Gastroesophageal sphincter (tissue), 4 donors: ENCODE results near the gene ARHGEF26. TPM values are rescaled to one million over a fixed set of nuclear protein-coding genes. Genes with fewer than 3 reads are reported as not detected.

ENCODE experiments used
- ATAC-seq: fragments of 150-250 bp; one replicate; pipeline ENCODE4 v1.9.1; 2016; ENCODE audit warnings: mild to moderate bottlenecking, moderate library complexity
- H3K27ac ChIP-seq, 4 donors: fragments of 200-600 bp; sonication (generic) in 3 of 4; 1 replicate in 3 of 4; 2 replicates in 1 of 4; pipeline ENCODE4 v1.5.1; 2016 to 2019
- H3K27me3 ChIP-seq: fragments of 200-600 bp; sonication (generic); one replicate; pipeline ENCODE4 v1.5.1; 2019
- H3K36me3 ChIP-seq, 2 donors: fragments of 200-600 bp; sonication (generic); one replicate each; pipeline ENCODE4 v1.5.1; 2019; ENCODE audit warnings: control low read depth in 1 of 2
- H3K4me1 ChIP-seq, 3 donors: fragments of 200-600 bp; sonication (generic); 1 replicate in 2 of 3; 2 replicates in 1 of 3; pipeline ENCODE4 v1.5.1; 2016 to 2019; ENCODE audit warnings: control low read depth in 2 of 3
- H3K4me3 ChIP-seq, 2 donors: fragments of 200-600 bp; sonication (generic); one replicate each; pipeline ENCODE4 v1.5.1; 2019; ENCODE audit warnings: mild to moderate bottlenecking in 1 of 2, moderate library complexity in 1 of 2
- H3K9me3 ChIP-seq, 3 donors: fragments of 200-600 bp; sonication (generic); one replicate each; pipeline ENCODE4 v1.5.1; 2017 to 2019; ENCODE audit warnings: control low read depth in 2 of 3
- CTCF ChIP-seq, 4 experiments: fragments of 200-600 bp in 2 of 4; fragments of 450-650 bp in 2 of 4; sonication (generic) in 1 of 4; IDR thresholded peaks; one replicate each; pipeline ENCODE4 v1.5.1; 2017 to 2019; ENCODE audit warnings: antibody characterized with exemption in 4 of 4, mild to moderate bottlenecking in 2 of 4, moderate library complexity in 2 of 4
- EP300 ChIP-seq: sonication (generic); formaldehyde crosslinking; IDR thresholded peaks from one replicate; pipeline ENCODE4 v1.6.1; 2017; ENCODE audit warnings: antibody characterized with exemption, mild to moderate bottlenecking
- POLR2A ChIP-seq, 2 donors: fragments of 450-650 bp; IDR thresholded peaks; one replicate each; pipeline ENCODE4 v1.6.1; 2017; ENCODE audit warnings: antibody characterized with exemption in 2 of 2, mild to moderate bottlenecking in 2 of 2, moderate library complexity in 1 of 2
- POLR2AphosphoS5 ChIP-seq: sonication (generic); formaldehyde crosslinking; IDR thresholded peaks from one replicate; pipeline ENCODE4 v1.6.1; 2017; ENCODE audit warnings: antibody characterized with exemption
- WGBS, 2 donors: methylation state at CpG; one replicate each; pipeline ENCODE4 v1.1.5; 2018; ENCODE audit warnings: low coverage in 1 of 2; 5-methylcytosine and 5-hydroxymethylcytosine counted together
- total RNA-seq, 4 donors: library from RNA; depleted of rRNA; stranded (reverse); fragments of >200 nt; gene quantifications; one replicate each; pipeline ENCODE4 v1.1.0, GENCODE V29; 2016

Gene ARHGEF26, protein sequence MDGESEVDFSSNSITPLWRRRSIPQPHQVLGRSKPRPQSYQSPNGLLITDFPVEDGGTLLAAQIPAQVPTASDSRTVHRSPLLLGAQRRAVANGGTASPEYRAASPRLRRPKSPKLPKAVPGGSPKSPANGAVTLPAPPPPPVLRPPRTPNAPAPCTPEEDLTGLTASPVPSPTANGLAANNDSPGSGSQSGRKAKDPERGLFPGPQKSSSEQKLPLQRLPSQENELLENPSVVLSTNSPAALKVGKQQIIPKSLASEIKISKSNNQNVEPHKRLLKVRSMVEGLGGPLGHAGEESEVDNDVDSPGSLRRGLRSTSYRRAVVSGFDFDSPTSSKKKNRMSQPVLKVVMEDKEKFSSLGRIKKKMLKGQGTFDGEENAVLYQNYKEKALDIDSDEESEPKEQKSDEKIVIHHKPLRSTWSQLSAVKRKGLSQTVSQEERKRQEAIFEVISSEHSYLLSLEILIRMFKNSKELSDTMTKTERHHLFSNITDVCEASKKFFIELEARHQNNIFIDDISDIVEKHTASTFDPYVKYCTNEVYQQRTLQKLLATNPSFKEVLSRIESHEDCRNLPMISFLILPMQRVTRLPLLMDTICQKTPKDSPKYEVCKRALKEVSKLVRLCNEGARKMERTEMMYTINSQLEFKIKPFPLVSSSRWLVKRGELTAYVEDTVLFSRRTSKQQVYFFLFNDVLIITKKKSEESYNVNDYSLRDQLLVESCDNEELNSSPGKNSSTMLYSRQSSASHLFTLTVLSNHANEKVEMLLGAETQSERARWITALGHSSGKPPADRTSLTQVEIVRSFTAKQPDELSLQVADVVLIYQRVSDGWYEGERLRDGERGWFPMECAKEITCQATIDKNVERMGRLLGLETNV
- 100 to 1,000 TPM in 3 of 4 donors, 10 to 100 TPM in 1; 79.3 to 154 (median 133) TPM for total RNA-seq

DNA sequence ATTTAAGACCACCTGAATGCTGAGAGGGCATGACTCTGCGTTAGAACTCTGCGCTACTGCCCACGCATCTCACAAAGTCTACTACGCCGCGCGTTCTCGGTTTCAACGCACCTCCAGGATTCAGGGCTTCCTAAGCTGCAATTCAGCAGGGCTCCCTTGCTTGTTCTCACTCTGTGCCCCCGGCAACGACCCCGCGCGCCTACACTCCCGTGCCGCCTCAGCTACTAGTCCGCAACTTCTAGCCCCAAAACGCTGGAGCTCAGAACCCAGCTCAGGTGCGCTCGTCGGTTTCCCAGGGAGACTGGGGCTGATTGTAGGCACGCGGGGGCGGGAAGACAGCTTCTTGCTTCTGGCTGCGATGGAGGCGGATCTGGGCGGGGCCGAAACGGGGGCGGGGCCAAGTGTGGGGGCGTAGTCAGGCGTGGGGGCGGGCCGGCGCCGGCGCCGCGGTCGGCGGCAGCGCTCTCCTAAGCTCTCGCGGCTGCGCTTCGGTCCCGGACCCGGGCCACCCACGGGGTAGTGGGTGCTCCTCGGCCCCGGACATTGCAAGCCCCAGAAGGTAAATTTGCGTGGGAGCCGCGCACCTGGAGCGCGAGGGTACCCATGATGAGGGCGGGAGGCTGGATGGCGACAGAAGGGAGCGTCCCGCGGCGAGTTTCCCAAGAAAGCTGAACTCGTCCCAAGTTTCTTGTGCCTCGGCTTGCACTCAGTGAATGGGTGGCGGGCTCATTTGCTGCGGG is at the start of gene ARHGEF26:
Gene ARHGEF26, plus strand, starts transcription at position 430 of the 740 bp plus-strand sequence. CDS start 603 bp downstream, outside the sequence.
- no peaks in the 10 kb centered on the region for H3K9me3 ChIP-seq
- WGBS, 2 donors, result 1% methylated on average over 15 of the region's 66 CpGs; no CpG with 5 or more reads in 1 of the 2 donors
- ATAC-seq, result peak; percentile 93
- no peaks in the 10 kb centered on the region for H3K27me3 ChIP-seq
- peak within 1 kb of the TSS; percentile 85 to 89 for H3K4me3 ChIP-seq
- no peaks in the 10 kb centered on the region for H3K36me3 ChIP-seq
- peak; percentile 46 for TF ChIP-seq POLR2AphosphoS5
- no peak for TF ChIP-seq EP300
- TF ChIP-seq POLR2A (IDR thresholded peaks at IDR 0.05), result peak; percentile 63 to 64
- TF ChIP-seq CTCF (IDR thresholded peaks at IDR 0.05), result no peak
- H3K4me1 ChIP-seq, result peaks cover 0 to 33% (median 4%) of the 10 kb centered on the region in 3 donors
- peak within 1 kb of the TSS; percentile 77 to 89 (median 83) for H3K27ac ChIP-seq

- no peak for TF ChIP-seq POLR2AphosphoS5
- no peak for TF ChIP-seq EP300
- no peak for TF ChIP-seq CTCF (IDR thresholded peaks at IDR 0.05)
- TF ChIP-seq POLR2A (IDR thresholded peaks at IDR 0.05), result no peak
- WGBS, 2 donors, result 92 to 100% methylated on average over 2 of the region's 2 CpGs
- no peak for ATAC-seq
- no peaks in the 10 kb centered on the region for H3K4me1 ChIP-seq
- no peak overlapping the region for H3K27ac ChIP-seq
- H3K27me3 ChIP-seq, result no peaks in the 10 kb centered on the region
- no peaks in the 10 kb centered on the region for H3K9me3 ChIP-seq
- no peak overlapping the region for H3K4me3 ChIP-seq
- no peaks in the 10 kb centered on the region for H3K36me3 ChIP-seq
These were observed 46.2 kb upstream of the ARHGEF26 start for GRCh38 chr3:154074966-154075365.

DNA sequence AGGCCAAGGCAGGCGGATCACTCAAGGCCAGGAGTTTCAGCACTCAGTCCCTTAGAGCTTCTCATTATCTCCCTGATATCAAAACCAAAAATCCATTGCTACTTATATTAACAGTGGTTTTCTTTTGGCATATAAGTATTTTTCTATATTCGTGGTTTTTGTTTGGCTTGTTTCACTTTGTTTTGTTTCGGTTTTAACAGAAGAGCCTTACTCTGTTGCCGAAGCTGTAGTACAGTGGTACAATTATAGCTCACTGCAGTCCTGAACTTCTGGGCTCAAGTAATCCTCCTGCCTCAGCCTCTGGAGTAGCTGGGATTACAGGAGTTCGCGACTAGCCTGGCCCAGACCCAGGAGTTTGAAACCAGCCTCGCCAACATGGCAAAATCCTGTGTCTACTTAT is 42.5 kb upstream of the ARHGEF26 start:
- H3K9me3 ChIP-seq, result peaks cover 0 to 9% (median 0%) of the 10 kb centered on the region in 3 donors
- H3K27ac ChIP-seq, result no peak overlapping the region
- no peak overlapping the region for H3K4me3 ChIP-seq
- H3K4me1 ChIP-seq, result no peaks in the 10 kb centered on the region
- no peak for TF ChIP-seq POLR2AphosphoS5
- no peak for TF ChIP-seq POLR2A (IDR thresholded peaks at IDR 0.05)
- no peak for TF ChIP-seq CTCF (IDR thresholded peaks at IDR 0.05)
- TF ChIP-seq EP300, result no peak
- WGBS, 2 donors, result 80 to 89% methylated on average over 3 to 4 of the region's 7 CpGs
- no peaks in the 10 kb centered on the region for H3K27me3 ChIP-seq
- ATAC-seq, result no peak
- no peaks in the 10 kb centered on the region for H3K36me3 ChIP-seq

- H3K4me1 ChIP-seq, result no peaks in the 10 kb centered on the region
- whole genome bisulfite sequencing, 2 donors, result 63 to 73% methylated on average over 2 of the region's 2 CpGs
- H3K9me3 ChIP-seq, result peaks cover 0 to 9% (median 0%) of the 10 kb centered on the region in 3 donors
- H3K27me3 ChIP-seq, result no peaks in the 10 kb centered on the region
- no peak overlapping the region for H3K4me3 ChIP-seq
- no peaks in the 10 kb centered on the region for H3K36me3 ChIP-seq
- no peak for ATAC-seq
- no peak for TF ChIP-seq POLR2A (IDR thresholded peaks at IDR 0.05)
- TF ChIP-seq CTCF (IDR thresholded peaks at IDR 0.05), result no peak
- no peak for TF ChIP-seq POLR2AphosphoS5
- TF ChIP-seq EP300, result no peak
- H3K27ac ChIP-seq, result no peak overlapping the region
These were observed 39.9 kb upstream of the ARHGEF26 start for GRCh38 chr3:154081305-154081704.
